ENCODE results near the gene LIN37.

- TF ChIP-seq CTCF (IDR thresholded peaks at IDR 0.05; ENCODE audit: low read depth, low read length, missing input control) (no peak), RXRA (IDR thresholded peaks at IDR 0.05) (no peak), RAD21 (IDR thresholded peaks at IDR 0.05) (no peak), TAF1 (conservative IDR thresholded peaks at IDR 0.05) (no peak), FOXA2 (IDR thresholded peaks at IDR 0.05) (no peak), JUND (IDR thresholded peaks at IDR 0.05) (no peak), YY1 (IDR thresholded peaks at IDR 0.05) (no peak), SP1 (IDR thresholded peaks at IDR 0.05) (no peak), REST (IDR thresholded peaks at IDR 0.05) (no peak), ATF3 (IDR thresholded peaks at IDR 0.05) (no peak), MAX (IDR thresholded peaks at IDR 0.05) (no peak)
Observed at GRCh38 chr19:35739275-35740107, 8.9 kb upstream of the LIN37 start.

Data from liver (tissue), 3 donors.